Activated CD4-positive, alpha-beta T cell treated with anti-CD3 and anti-CD28 coated beads for 36 hours (primary cell): ENCODE measurements around the gene CDH4. TPM values are rescaled to one million over a fixed set of nuclear protein-coding genes. Genes with fewer than 3 reads are reported as not detected.
"Not testable (repeated sequence)": the region's sequence is repeated elsewhere in the genome, so short reads cannot be mapped to it uniquely, and the experiment has no call there.

Source experiments
- ATAC-seq: fragments of 200-7000 bp; cut with Tn5 transposase; one replicate; pipeline ENCODE4 v1.10.0; 2021; ENCODE audit warnings: mild to moderate bottlenecking, moderate library complexity
- CTCF ChIA-PET: fragments of 350-600 bp; sonication (Branson Sonifier 250); formaldehyde crosslinking; loops from one replicate; lab custom pipeline; 2021; ENCODE audit warnings: antibody characterized with exemption; lab: Charles Lee
- POLR2A ChIA-PET: fragments of 350-600 bp; sonication (Branson Sonifier 250); formaldehyde crosslinking; loops from one replicate; lab custom pipeline; 2021; ENCODE audit warnings: antibody characterized with exemption, inconsistent platforms; lab: Charles Lee
- DNase-seq: peaks from one replicate; pipeline ENCODE4 v3.0.0-alpha.2; 2020
- H3K27ac Mint-ChIP-seq: one replicate; pipeline ENCODE4 v1.8.0; 2021; ENCODE audit warnings: mixed read lengths
- H3K27me3 Mint-ChIP-seq: one replicate; pipeline ENCODE4 v1.8.0; 2021; ENCODE audit warnings: mixed read lengths
- H3K36me3 Mint-ChIP-seq: one replicate; pipeline ENCODE4 v1.8.0; 2021; ENCODE audit warnings: low read depth, mixed read lengths
- H3K4me1 Mint-ChIP-seq: one replicate; pipeline ENCODE4 v1.8.0; 2021; ENCODE audit warnings: mixed read lengths
- H3K4me3 Mint-ChIP-seq: one replicate; pipeline ENCODE4 v1.8.0; 2021; ENCODE audit warnings: mild to moderate bottlenecking, moderate library complexity, mixed read lengths
- H3K9me3 Mint-ChIP-seq: one replicate; pipeline ENCODE4 v1.8.0; 2021; ENCODE audit warnings: low read depth, mixed read lengths
- intact Hi-C, 2 experiments: fragments of 100-400 bp; cut with DNase I in 1 of 2; cut with micrococcal nuclease in 1 of 2; formaldehyde crosslinking; loops; one replicate each; pipeline versions ENCODE4 v1.14.2 to v1.15.1; 2022 to 2024; cut with DNase I, micrococcal nuclease
- total RNA-seq, 2 experiments: library from RNA; stranded (reverse); gene quantifications; one replicate each; pipeline ENCODE4 v1.2.3, GENCODE V29; 2021

The CDH4 gene
- total RNA-seq, 2 experiments from 2014 or later, result not detected

- Mint-ChIP-seq H3K27me3 (no peaks in the 10 kb centered on the region), H3K4me3 (no peak overlapping the region), H3K27ac (no peak overlapping the region), H3K4me1 (peaks cover 14% of the 10 kb centered on the region), H3K9me3 (peaks cover 2% of the 10 kb centered on the region), H3K36me3 (peaks cover 36% of the 10 kb centered on the region)
- ChIA-PET POLR2A (no interaction called here), CTCF (no interaction called here)
- intact Hi-C loops, result no loop called here
- ATAC-seq (no peak), DNase-seq (no peak)
These were observed 727.9 kb downstream of the CDH4 start for GRCh38 chr20:61979701-61980635.

GRCh38 chr20:61980647-61981583 lies 728.9 kb downstream of the CDH4 start:
- peaks cover 2% of the 10 kb centered on the region for H3K9me3 Mint-ChIP-seq
- no peaks in the 10 kb centered on the region for H3K27me3 Mint-ChIP-seq
- no peak overlapping the region for H3K4me3 Mint-ChIP-seq
- intact Hi-C loops, result no loop called here
- ChIA-PET CTCF (no interaction called here), POLR2A (no interaction called here)
- peak; percentile 15 for DNase-seq
- H3K27ac Mint-ChIP-seq, result no peak overlapping the region
- ATAC-seq, result no peak
- peaks cover 38% of the 10 kb centered on the region for H3K36me3 Mint-ChIP-seq
- H3K4me1 Mint-ChIP-seq, result peaks cover 14% of the 10 kb centered on the region

DNA sequence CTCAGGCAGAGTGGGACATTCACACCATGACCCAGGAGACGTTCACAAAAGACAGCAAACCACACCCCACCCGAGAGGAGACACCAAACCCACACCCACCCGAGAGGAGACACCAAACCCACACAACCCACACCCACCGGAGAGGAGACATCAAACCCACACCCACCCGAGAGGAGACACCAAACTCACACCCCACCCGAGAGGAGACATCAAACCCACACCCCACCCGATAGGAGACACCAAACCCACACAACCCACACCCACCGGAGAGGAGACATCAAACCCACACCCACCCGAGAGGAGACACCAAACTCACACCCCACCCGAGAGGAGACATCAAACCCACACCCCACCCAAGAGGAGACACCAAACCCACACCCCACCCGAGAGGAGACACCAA lies 729.6 kb downstream of the CDH4 start:
- H3K9me3 Mint-ChIP-seq, H3K27ac Mint-ChIP-seq, H3K27me3 Mint-ChIP-seq, POLR2A ChIA-PET, ATAC-seq, CTCF ChIA-PET, intact Hi-C loops, H3K4me3 Mint-ChIP-seq, DNase-seq: not testable (repeated sequence)
- H3K36me3 Mint-ChIP-seq, result peaks cover 40% of the 10 kb centered on the region
- H3K4me1 Mint-ChIP-seq, result peaks cover 14% of the 10 kb centered on the region

DNA sequence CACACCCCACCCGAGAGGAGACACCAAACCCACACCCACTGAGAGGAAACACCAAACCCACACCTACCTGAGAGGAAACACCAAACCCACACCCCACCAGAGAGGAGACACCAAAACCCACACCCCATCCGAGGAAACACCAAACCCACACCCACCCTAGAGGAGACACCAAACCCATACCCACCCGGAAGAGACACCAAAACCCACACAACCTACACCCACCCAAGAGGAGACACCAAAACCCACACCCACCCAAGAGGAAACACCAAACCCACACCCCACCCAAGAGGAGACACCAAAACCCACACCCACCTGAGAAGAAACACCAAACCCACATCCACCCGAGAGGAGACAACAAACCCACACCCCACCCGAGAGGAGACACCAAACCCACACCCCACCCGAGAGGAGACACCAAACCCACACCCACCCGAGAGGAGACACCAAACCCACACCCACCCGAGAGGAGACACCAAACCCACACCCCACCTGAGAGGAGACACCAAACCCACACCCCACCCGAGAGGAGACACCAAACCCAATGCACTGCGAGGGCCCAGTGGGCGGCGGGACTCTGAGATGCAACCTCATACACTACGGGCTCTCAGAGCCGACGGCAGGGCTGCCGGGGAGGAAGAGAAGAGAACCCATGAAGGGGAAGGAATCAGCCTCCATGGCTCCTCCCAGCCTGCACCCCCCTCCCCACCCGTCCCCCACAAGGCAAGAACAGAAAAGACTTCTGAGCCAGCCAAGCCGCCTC lies 730.3 kb downstream of the CDH4 start:
- DNase-seq (peak; percentile 16), ATAC-seq (no peak)
- peaks cover 16% of the 10 kb centered on the region for H3K4me1 Mint-ChIP-seq
- H3K9me3 Mint-ChIP-seq, result peaks cover 4% of the 10 kb centered on the region
- H3K27me3 Mint-ChIP-seq, result no peaks in the 10 kb centered on the region
- no peak overlapping the region for H3K4me3 Mint-ChIP-seq
- intact Hi-C loops, result no loop called here
- H3K36me3 Mint-ChIP-seq, result peaks cover 45% of the 10 kb centered on the region
- H3K27ac Mint-ChIP-seq, result no peak overlapping the region
- ChIA-PET POLR2A (no interaction called here), CTCF (no interaction called here)

- ChIA-PET CTCF (no interaction called here), POLR2A (no interaction called here)
- H3K27me3 Mint-ChIP-seq, result no peaks in the 10 kb centered on the region
- H3K36me3 Mint-ChIP-seq, result peaks cover 46% of the 10 kb centered on the region
- peaks cover 16% of the 10 kb centered on the region for H3K4me1 Mint-ChIP-seq
- ATAC-seq (no peak), DNase-seq (no peak)
- intact Hi-C loops, result no loop called here
- no peak overlapping the region for H3K4me3 Mint-ChIP-seq
- H3K9me3 Mint-ChIP-seq, result peaks cover 4% of the 10 kb centered on the region
- no peak overlapping the region for H3K27ac Mint-ChIP-seq
These were observed 730.9 kb downstream of the CDH4 start for GRCh38 chr20:61982951-61983315.

DNA sequence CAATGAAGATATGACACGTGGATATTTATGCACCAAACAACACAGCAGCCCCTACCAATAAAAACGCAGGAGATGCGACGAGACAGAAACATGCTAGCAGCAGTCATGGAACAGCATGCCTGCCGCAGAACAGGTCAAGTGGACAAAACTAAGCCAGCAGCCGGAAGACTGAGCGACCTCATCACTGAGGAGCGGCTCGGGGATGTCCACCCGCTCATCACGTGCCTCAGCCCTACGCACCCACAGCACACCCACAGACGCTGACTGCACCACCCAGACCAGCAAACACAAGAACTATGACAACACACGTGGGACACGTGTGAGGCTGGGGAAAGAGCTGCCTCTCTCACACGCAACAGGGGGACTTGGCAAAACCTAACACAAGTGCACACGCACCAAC lies 731.9 kb downstream of the CDH4 start:
- Mint-ChIP-seq H3K9me3 (peaks cover 4% of the 10 kb centered on the region), H3K4me1 (peaks cover 16% of the 10 kb centered on the region), H3K36me3 (peaks cover 53% of the 10 kb centered on the region), H3K4me3 (no peak overlapping the region), H3K27ac (no peak overlapping the region), H3K27me3 (no peaks in the 10 kb centered on the region)
- ATAC-seq, result no peak
- ChIA-PET POLR2A (no interaction called here), CTCF (no interaction called here)
- intact Hi-C loops, result no loop called here
- no peak for DNase-seq

GRCh38 chr20:61984431-61984830 lies 732.4 kb downstream of the CDH4 start:
- Mint-ChIP-seq H3K36me3 (peaks cover 55% of the 10 kb centered on the region), H3K4me1 (peaks cover 16% of the 10 kb centered on the region)
- CTCF ChIA-PET, H3K27ac Mint-ChIP-seq, intact Hi-C loops, POLR2A ChIA-PET, DNase-seq, H3K27me3 Mint-ChIP-seq, H3K4me3 Mint-ChIP-seq, H3K9me3 Mint-ChIP-seq, ATAC-seq: not testable (repeated sequence)

DNA sequence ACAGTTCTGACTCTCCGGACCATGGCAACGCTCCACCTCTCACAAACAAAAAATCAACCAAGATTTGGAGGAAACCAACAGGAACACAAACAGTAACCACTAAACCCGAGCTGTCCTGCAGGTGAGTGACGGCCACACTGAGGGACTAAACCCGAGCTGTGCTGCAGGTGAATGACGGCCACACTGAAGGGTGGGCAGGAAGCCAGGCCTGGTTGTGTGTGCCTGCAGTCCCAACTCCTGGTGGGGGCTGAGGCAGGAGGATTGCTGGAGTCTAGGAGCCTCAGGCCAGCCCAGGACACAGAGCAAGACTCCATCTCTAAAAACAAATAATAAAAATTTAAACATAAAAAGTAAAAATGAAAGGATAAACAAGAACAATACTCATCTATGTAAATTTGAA lies 733.0 kb downstream of the CDH4 start:
- no peak overlapping the region for H3K4me3 Mint-ChIP-seq
- ChIA-PET CTCF (no interaction called here), POLR2A (no interaction called here)
- ATAC-seq, result no peak
- no peaks in the 10 kb centered on the region for H3K27me3 Mint-ChIP-seq
- peaks cover 4% of the 10 kb centered on the region for H3K9me3 Mint-ChIP-seq
- intact Hi-C loops, result no loop called here
- no peak overlapping the region for H3K27ac Mint-ChIP-seq
- no peak for DNase-seq
- H3K4me1 Mint-ChIP-seq, result peaks cover 16% of the 10 kb centered on the region
- H3K36me3 Mint-ChIP-seq, result peaks cover 61% of the 10 kb centered on the region

GRCh38 chr20:61986762-61987321 lies 734.8 kb downstream of the CDH4 start:
- DNase-seq, result no peak
- ATAC-seq, result no peak
- ChIA-PET CTCF (interaction anchor here (0.6 kb wide), 1 partner anchor 184 kb away, joined by 3 read pairs; no protein-coding TSS in a partner anchor), POLR2A (interaction anchor here (0.8 kb wide), 1 partner anchor 164 kb away, joined by 4 read pairs; no protein-coding TSS in a partner anchor)
- peaks cover 10% of the 10 kb centered on the region for H3K9me3 Mint-ChIP-seq
- H3K4me1 Mint-ChIP-seq, result peaks cover 12% of the 10 kb centered on the region
- intact Hi-C loops, result no loop called here
- H3K27me3 Mint-ChIP-seq, result no peaks in the 10 kb centered on the region
- no peak overlapping the region for H3K27ac Mint-ChIP-seq
- H3K4me3 Mint-ChIP-seq, result no peak overlapping the region
- peaks cover 70% of the 10 kb centered on the region for H3K36me3 Mint-ChIP-seq

DNA sequence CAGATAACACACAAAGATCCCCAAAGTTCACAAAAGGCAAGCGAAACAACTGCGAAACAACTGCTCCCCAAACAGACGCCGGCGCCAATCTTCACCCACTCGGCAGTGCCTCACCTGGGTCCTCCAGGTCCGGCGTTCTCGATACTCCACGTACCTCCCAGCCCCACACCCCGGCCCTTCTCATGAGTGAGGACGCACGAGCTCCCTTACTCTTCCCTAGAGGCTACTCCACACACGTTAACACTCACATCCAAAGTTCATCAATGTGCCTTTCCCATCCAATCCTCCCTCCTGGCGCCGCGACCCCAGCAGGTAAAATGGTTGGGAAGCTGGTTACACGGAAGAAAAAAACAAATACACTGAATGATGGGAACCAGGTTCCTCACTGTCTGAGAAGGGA lies 736.6 kb downstream of the CDH4 start:
- ATAC-seq (no peak), DNase-seq (no peak)
- H3K27ac Mint-ChIP-seq, result no peak overlapping the region
- peaks cover 79% of the 10 kb centered on the region for H3K36me3 Mint-ChIP-seq
- ChIA-PET POLR2A (no interaction called here), CTCF (no interaction called here)
- H3K9me3 Mint-ChIP-seq, result peaks cover 17% of the 10 kb centered on the region
- peaks cover 6% of the 10 kb centered on the region for H3K4me1 Mint-ChIP-seq
- H3K4me3 Mint-ChIP-seq, result no peak overlapping the region
- H3K27me3 Mint-ChIP-seq, result no peaks in the 10 kb centered on the region
- intact Hi-C loops, result no loop called here

DNA sequence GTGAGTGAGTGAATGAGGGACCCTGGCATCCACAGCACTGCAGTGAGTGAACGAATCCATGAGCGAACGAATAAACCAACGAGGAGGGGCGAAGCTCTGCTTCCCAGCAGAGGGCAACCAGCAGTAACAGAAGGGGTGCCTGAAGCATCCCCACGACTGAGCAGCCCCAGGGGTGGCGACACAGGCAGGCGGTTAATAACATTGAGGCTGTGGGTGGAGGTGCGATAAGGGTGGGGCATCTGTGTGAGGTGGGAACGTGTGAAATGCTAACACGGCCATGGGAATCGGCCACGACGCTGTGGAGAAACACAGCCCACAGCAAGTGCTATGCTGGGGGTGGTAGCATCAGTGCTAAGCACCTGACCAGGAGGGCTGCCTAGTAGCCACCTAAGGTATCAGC lies 737.7 kb downstream of the CDH4 start:
- CTCF ChIA-PET, result interaction anchor here (0.8 kb wide), 1 partner anchor 688 kb away, joined by 3 read pairs; no protein-coding TSS in a partner anchor
- Mint-ChIP-seq H3K4me3 (peak overlapping the region; percentile 9), H3K27ac (no peak overlapping the region), H3K27me3 (no peaks in the 10 kb centered on the region), H3K4me1 (peaks cover 2% of the 10 kb centered on the region), H3K36me3 (peaks cover 79% of the 10 kb centered on the region), H3K9me3 (peaks cover 15% of the 10 kb centered on the region)
- no peak for ATAC-seq
- POLR2A ChIA-PET, result no interaction called here
- intact Hi-C loops, result no loop called here
- DNase-seq, result no peak
